HG02885 (cell line): ENCODE results near the gene LINGO1.

Experiments used
- ATAC-seq: cut with Tn5 transposase; IDR thresholded peaks from one replicate; pipeline ENCODE4 v1.9.1; 2021; ENCODE audit warnings: mild to moderate bottlenecking; ENCODE audit not compliant: unreplicated experiment, poor library complexity

LINGO1 gene

GRCh38 chr15:77620960-77621647, 11.6 kb downstream of the LINGO1 start:
- ATAC-seq, result no peak

- no peak for ATAC-seq
These were observed 12.4 kb downstream of the LINGO1 start for GRCh38 chr15:77620297-77620696.

- no peak for ATAC-seq
These were observed 12.8 kb downstream of the LINGO1 start for GRCh38 chr15:77619883-77620282.

- ATAC-seq, result no peak
These were observed 15.1 kb downstream of the LINGO1 start for GRCh38 chr15:77617476-77618230.

GRCh38 chr15:77616072-77616471, 16.6 kb downstream of the LINGO1 start:
- no peak for ATAC-seq

GRCh38 chr15:77615472-77615871, 17.2 kb downstream of the LINGO1 start:
- no peak for ATAC-seq

GRCh38 chr15:77614251-77614806, 18.4 kb downstream of the LINGO1 start:
- no peak for ATAC-seq

- no peak for ATAC-seq
These were observed 18.9 kb downstream of the LINGO1 start for GRCh38 chr15:77613814-77614213.

GRCh38 chr15:77612958-77613601, 19.6 kb downstream of the LINGO1 start:
- ATAC-seq, result no peak

GRCh38 chr15:77611767-77612166, 20.9 kb downstream of the LINGO1 start:
- ATAC-seq, result no peak

- ATAC-seq, result no peak
These were observed 22.0 kb downstream of the LINGO1 start for GRCh38 chr15:77610731-77611130.

GRCh38 chr15:77609558-77609957, 23.2 kb downstream of the LINGO1 start:
- ATAC-seq, result no peak

GRCh38 chr15:77608774-77609173, 23.9 kb downstream of the LINGO1 start:
- ATAC-seq, result no peak

GRCh38 chr15:77607894-77608261, 24.8 kb downstream of the LINGO1 start:
- no peak for ATAC-seq

- no peak for ATAC-seq
These were observed 25.4 kb downstream of the LINGO1 start for GRCh38 chr15:77607111-77607893.

GRCh38 chr15:77606142-77607034, 26.3 kb downstream of the LINGO1 start:
- ATAC-seq, result no peak

- no peak for ATAC-seq
These were observed 27.2 kb downstream of the LINGO1 start for GRCh38 chr15:77605547-77605946.

GRCh38 chr15:77604973-77605372, 27.7 kb downstream of the LINGO1 start:
- ATAC-seq, result no peak

GRCh38 chr15:77603611-77604336, 28.9 kb downstream of the LINGO1 start:
- ATAC-seq, result no peak
